HG02763 (cell line): ENCODE results near the gene CNPPD1.
A peak's percentile ranks its signal among the peaks of the same experiment; 100 is the strongest.
"Not testable (repeated sequence)": the region's sequence is repeated elsewhere in the genome, so short reads cannot be mapped to it uniquely, and the experiment has no call there.

ENCODE experiments used
- ATAC-seq: cut with Tn5 transposase; IDR thresholded peaks from one replicate; pipeline ENCODE4 v1.9.1; 2021; ENCODE audit warnings: mild to moderate bottlenecking, moderate library complexity; ENCODE audit not compliant: unreplicated experiment

CNPPD1 gene

DNA sequence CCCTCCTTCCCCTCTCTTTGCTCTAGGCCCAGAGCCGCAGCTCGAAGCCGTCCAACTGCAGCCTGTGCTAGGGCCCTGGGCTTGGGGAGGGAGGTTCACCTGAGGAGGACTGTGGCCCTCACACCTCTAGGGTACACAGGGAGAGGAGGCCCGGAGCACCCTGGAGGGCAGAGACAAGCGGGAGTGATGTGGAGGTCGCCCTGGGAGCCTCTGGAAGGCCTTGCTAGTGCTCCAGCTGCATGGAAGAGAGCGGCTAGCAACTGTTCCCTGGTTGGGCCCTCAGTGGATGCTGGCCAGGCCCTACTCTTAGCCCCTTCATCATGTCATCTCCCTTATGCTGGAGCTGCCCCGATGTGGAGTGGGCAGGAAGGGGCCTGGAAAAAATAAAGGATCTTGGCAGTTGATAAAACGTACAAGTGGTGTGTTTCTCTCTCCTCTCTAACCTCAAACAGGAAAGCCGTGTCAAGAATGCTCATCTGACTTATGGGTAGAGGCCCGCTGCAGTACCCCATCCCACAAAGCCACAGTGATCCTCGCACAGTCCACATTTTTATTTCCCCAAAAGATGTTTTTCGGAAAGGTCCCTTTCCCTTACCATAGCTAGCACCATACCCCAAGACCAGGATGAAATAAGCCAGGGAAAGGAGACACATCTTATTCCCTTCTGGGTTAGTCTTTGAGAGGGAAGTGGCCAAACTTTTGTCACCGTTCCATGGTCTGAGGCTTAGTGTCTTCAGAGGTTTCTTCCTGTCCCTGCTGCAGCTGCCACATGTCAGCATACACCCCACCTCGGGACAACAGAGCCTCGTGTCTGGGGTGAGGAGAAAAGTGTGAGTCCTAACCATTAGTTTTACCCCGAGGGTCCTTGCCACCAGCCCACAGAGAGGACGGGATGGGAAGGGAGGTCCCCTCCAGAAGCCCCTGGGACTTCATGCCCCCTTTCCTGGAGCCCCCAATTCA lies 32.8 kb upstream of the CNPPD1 start:
- no peak for ATAC-seq

DNA sequence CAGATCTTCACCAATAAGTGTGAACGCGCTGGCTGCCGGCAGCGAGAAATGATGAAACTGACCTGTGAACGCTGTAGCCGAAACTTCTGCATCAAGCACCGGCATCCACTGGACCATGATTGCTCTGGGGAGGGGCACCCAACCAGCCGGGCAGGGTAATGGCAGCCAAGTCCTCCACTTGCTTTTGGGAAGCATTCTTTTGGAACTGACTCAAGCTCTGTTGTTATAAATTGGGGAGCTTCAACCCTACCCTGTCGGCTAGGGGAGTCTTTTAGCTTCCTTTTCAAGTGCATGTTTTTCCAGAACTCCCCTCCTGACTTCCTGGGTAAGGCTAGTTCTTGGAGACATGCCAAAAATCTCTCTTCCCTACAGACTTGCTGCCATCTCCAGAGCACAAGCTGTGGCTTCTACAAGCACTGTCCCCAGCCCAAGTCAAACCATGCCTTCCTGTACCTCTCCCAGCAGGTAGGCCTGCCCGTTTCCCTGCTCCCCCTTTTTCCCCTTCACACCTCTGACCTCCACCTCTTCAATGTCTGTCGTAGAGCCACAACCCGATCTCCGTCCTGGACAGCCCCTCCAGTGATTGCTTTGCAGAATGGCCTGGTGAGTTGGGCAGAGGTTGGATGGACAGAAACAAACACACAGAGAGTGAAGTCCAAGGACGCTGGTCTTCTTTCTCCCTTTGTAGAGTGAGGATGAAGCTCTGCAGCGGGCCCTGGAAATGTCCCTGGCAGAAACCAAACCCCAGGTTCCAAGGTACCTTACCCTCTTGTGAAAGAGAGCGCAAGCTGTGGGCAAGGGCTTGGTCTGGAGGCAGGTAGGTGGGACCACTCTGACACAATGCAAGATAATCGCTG lies 31.4 kb upstream of the CNPPD1 start:
- ATAC-seq: no peak

DNA sequence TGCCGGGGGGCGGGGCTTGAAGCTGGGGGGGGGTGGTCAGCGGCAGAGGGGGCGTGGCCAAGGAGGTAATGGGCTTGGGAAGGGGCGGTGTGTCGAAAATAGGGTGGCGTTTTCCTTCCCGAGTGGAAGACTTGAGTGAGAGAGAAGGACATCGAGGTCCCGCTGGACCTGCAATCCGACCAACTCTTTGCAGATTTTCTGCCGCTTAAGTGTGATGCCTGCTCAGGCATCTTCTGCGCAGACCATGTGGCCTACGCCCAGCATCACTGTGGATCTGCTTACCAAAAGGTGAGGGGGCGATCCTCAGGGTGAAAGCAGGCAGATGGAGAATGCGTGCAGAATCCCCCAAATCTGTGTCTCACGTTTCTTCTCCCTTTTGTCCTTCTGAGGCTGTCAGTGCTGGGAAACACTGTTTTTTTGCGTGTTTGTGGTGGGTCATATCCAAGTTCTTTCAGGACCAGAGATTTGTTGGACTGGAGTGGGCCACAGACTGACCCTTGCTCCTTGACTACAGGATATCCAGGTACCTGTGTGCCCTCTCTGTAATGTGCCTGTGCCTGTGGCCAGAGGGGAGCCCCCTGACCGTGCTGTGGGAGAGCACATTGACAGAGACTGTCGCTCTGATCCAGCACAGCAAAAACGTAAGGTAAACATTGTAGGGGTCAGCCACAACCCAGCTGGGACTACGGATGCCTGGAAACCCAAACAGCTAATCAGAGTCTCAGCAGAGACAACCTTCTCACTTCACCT lies 30.6 kb upstream of the CNPPD1 start:
- ATAC-seq: no peak

DNA sequence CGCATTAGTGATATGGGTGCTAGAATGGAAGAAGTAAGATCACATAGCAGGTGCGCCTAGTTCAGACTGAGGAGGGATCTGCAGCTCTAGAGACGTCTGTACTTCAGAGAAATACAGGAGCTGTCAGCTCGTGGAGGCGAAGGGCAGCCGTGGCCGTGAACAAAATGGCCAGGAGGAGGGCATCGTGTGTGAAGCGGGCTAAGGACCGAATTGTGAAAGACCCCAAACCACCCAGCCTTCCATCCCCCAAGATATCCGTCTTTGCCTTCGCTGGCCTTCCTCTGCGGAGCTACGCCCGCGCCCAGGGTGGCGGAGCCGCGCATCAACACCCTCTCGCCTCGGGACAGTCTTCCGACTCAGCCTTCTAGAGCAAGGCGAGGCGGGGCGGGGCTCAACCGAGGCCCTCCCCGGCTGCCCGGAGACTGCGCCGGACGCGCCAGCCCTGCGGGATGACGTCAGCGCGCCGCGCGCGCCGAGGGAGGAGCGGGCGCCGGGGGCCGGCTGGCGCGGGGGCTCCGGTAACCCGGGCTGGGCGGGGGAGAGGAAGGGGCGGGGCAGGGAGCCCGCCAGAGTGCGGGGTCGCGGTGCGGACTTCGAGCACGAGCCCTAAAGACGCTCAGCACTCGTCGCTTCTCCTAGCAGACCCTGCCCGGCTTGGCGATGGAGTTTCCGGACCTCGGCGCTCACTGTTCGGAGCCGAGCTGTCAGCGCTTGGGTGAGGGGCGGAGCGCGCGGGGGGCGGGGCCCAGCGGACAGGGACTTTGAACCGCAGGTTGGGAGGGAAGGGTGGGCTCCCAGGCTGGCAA lies 29.8 kb upstream of the CNPPD1 start, which contains the start of gene ZFAND2B:
ZFAND2B (plus strand) TSS at position 455 of the 806 bp plus-strand sequence; CDS start at position 661, 206 bp downstream.
- peak; percentile 95 for ATAC-seq

GRCh38 chr2:219205981-219206327 lies 29.2 kb upstream of the CNPPD1 start:
- ATAC-seq: no peak

DNA sequence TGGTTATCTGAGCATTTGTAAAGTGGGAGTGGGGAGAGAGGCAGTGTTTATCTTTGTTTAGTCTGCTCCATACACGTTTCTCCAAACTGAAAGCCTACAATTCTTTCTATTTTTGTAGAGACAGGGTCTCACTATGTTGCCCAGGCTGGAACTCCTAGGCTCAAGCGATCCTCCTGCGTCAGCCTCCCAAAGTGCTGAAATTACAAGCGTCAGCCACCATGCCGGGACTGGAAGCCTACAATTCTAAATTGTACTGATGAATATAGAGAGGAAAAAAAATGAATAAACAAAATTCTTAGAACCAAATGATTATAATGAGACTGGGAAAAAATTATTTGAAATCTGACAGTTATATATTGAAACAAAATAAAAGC lies 28.4 kb upstream of the CNPPD1 start:
- no peak for ATAC-seq

DNA sequence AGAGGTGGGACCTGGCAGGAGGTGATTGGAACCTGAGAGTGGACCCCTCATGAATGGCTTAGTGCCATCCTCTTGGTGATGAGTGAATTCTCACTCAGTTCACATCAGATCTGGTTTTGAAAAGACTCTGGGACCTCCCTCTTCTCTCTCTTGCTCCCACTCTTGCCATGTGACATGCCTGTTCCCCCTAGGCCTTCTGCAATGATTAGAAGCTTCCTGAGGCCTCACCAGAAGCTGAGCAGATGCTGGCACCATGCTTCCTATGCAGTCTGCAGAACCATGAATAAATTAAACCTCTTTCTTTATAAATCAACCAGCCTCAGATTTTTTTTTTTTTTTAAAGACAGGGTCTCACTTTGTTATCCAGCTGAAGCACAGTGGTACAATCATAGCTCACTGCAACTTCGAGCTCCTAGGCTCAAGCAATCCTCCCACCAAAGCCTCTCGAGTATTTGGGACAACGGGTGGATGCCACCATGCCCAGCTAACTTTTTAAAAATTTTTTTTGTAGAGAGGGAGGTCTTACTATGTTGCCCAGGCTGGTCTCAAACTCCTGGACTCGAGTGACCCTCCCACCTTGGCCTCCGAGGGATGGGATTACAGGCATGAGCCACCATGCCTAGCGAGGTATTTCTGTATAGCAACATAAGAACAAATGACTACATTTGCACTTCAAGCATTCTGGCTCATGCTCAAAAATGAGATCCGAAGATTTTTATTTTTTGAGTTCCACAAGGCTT lies 27.9 kb upstream of the CNPPD1 start:
- no peak for ATAC-seq

- not testable (repeated sequence) for ATAC-seq
Observed at GRCh38 chr2:219201331-219201730, 24.6 kb upstream of the CNPPD1 start.

DNA sequence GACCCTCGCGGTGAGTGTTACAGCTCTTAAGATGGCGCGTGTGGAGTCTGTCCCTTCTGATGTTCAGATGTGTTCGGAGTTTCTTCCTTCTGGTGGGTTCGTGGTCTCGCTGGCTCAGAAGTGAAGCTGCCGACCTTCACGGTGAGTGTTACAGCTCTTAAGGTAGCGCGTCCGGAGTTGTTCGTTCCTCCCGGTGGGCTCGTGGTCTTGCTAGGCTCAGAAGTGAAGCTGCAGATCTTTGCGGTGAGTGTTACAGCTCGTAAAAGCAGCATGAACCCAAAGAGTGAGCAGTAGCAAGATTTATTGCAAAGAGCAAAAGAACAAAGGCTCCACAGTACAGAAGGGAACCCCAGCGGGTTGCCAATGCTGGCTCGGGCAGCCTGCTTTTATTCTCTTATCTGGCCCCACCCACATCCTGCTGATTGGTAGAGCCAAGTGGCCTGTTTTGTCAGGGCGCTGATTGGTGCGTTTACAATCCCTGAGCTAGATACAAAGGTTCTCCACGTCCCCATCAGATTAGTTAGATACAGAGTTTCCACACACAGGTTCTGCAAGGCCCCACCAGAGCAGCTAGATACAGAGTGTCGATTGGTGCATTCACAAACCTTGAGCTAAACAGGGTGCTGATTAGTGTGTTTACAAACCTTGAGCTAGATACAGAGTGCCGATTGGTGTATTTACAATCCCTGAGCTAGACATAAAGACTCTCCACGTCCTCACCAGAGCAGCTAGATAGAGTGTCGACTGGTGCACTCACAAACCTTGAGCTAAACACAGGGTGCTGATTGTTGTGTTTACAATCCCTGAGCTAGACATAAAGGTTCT lies 24.0 kb upstream of the CNPPD1 start:
- not testable (repeated sequence) for ATAC-seq

- ATAC-seq: no peak
Observed at GRCh38 chr2:219199470-219200211, 22.9 kb upstream of the CNPPD1 start.

- no peak for ATAC-seq
Observed at GRCh38 chr2:219198974-219199373, 22.2 kb upstream of the CNPPD1 start.

GRCh38 chr2:219197388-219197787 lies 20.7 kb upstream of the CNPPD1 start:
- no peak for ATAC-seq

GRCh38 chr2:219186754-219187456 lies 10.2 kb upstream of the CNPPD1 start:
- ATAC-seq: no peak

DNA sequence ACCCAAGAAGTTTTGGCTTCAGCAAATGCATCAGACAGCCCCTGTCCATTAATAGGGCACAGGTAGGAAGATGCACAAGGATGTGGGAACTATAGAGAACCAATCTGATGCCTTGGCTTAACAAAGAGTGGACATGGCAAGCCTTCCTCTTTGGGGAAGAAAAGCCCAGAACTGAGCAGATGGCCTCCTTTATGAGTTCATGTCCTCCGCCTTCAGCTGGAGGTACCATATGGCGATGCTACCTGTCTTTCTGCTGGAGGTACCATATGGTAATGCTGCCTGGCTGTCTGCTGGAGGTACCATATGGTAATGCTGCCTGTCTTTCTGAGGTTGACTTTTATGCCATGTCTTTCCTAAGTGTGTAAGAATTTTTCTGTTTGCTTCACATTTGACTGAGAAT lies 7.4 kb upstream of the CNPPD1 start:
- no peak for ATAC-seq

DNA sequence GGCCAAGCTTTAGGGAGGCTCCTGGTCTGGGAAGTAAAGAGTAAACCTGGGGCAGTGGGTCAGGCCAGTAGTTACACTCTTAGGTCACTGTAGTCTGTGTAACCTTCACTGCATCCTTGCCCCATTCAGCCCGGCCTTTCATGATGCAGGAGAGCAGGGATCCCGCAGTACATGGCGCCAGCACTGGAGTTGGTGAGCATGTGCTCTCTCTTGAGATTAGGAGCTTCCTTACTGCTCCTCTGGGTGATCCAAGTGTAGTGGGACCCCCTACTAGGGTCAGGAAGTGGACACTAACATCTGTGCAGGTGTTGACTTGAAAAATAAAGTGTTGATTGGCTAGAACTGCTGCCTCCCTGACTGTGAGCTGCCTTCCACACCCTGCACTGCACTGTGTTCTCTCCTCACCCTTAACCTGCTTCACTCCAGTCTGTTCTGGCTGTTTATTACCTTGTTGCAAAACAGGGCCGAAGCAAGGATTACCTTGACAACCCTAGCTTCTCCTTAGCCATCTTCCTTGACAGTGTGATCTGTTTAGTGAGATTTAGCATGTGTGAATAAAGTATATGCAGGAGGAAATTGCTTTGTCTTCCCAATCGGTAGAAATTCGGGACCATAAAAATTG lies 6.5 kb upstream of the CNPPD1 start:
- no peak for ATAC-seq

DNA sequence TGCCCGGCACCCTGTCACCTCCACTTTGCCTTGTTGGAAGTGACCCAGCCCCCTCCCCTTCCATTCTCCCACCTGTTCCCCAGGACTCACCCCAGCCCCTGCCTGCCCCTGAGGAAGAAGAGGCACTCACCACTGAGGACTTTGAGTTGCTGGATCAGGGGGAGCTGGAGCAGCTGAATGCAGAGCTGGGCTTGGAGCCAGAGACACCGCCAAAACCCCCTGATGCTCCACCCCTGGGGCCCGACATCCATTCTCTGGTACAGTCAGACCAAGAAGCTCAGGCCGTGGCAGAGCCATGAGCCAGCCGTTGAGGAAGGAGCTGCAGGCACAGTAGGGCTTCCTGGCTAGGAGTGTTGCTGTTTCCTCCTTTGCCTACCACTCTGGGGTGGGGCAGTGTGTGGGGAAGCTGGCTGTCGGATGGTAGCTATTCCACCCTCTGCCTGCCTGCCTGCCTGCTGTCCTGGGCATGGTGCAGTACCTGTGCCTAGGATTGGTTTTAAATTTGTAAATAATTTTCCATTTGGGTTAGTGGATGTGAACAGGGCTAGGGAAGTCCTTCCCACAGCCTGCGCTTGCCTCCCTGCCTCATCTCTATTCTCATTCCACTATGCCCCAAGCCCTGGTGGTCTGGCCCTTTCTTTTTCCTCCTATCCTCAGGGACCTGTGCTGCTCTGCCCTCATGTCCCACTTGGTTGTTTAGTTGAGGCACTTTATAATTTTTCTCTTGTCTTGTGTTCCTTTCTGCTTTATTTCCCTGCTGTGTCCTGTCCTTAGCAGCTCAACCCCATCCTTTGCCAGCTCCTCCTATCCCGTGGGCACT lies 5.8 kb upstream of the CNPPD1 start:
- no peak for ATAC-seq
